A549 (cell line): ENCODE data around the gene GRK5.

Source experiments
- USF2 ChIP-seq: fragments of 450-650 bp; IDR thresholded peaks from 2 replicates; pipeline ENCODE4 v1.6.1; 2014; ENCODE audit warnings: antibody characterized with exemption
- TF ChIP-seq, protein P1 (sequence below): fragments of 250-450 bp; sonication (Bioruptor Pico); IDR thresholded peaks from 2 replicates; pipeline ENCODE4 v1.5.0; 2021; ENCODE audit warnings: mild to moderate bottlenecking, moderate library complexity, borderline replicate concordance

GRCh38 chr10:119283818-119284217, 76.4 kb downstream of the GRK5 start:
- TF ChIP-seq USF2 = no peak
- TF ChIP-seq, protein P1, sequence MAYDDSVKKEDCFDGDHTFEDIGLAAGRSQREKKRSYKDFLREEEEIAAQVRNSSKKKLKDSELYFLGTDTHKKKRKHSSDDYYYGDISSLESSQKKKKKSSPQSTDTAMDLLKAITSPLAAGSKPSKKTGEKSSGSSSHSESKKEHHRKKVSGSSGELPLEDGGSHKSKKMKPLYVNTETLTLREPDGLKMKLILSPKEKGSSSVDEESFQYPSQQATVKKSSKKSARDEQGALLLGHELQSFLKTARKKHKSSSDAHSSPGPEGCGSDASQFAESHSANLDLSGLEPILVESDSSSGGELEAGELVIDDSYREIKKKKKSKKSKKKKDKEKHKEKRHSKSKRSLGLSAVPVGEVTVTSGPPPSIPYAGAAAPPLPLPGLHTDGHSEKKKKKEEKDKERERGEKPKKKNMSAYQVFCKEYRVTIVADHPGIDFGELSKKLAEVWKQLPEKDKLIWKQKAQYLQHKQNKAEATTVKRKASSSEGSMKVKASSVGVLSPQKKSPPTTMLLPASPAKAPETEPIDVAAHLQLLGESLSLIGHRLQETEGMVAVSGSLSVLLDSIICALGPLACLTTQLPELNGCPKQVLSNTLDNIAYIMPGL (CRISPR knock-in tag) = no peak
